ENCODE results near the gene RTL5.

The RTL5 gene

GRCh38 chrX:72143609-72143907 is 11.8 kb upstream of the RTL5 start:
- Histone ChIP-seq H4K20me1 (no peaks in the 10 kb centered on the region; the same call in 1 of the 2 replicates), H3K4me1 (peaks cover 8% of the 10 kb centered on the region), H3K9me3 (no peaks in the 10 kb centered on the region), H3K27ac (no peak overlapping the region), H3K36me3 (no peaks in the 10 kb centered on the region), H3K27me3 (peaks cover 68% of the 10 kb centered on the region), H3K4me3 (no peak overlapping the region), H3K9ac (no peak overlapping the region), H3K4me2 (no peak overlapping the region)
- TF ChIP-seq Cebpa-rat (IDR thresholded peaks at IDR 0.05): no peak

- H3K27me3 ChIP-seq: peaks cover 74% of the 10 kb centered on the region
- H3K4me2 ChIP-seq: peak overlapping the region; percentile 15; the same call in 1 of the 2 replicates
Measured at GRCh38 chrX:72142794-72143608, 11.3 kb upstream of the RTL5 start.

GRCh38 chrX:72142094-72142793 is 10.5 kb upstream of the RTL5 start:
- H3K4me1 ChIP-seq: peaks cover 8% of the 10 kb centered on the region
- H3K9ac ChIP-seq: no peak overlapping the region
- H3K27me3 ChIP-seq: peaks cover 80% of the 10 kb centered on the region
- peak overlapping the region; percentile 15; the same call in 1 of the 2 replicates for H3K4me2 ChIP-seq
- no peaks in the 10 kb centered on the region for H3K9me3 ChIP-seq
- H3K27ac ChIP-seq: no peak overlapping the region
- H4K20me1 ChIP-seq: no peaks in the 10 kb centered on the region; the same call in 1 of the 2 replicates
- H3K4me3 ChIP-seq: no peak overlapping the region
- no peak for TF ChIP-seq Cebpa-rat (IDR thresholded peaks at IDR 0.05)
- H3K36me3 ChIP-seq: no peaks in the 10 kb centered on the region

More at GRCh38 chrX:72142794-72143608, 11.3 kb upstream of the RTL5 start:
- H3K9ac ChIP-seq: no peak overlapping the region
- H3K4me1 ChIP-seq: peaks cover 8% of the 10 kb centered on the region
- no peaks in the 10 kb centered on the region; the same call in 1 of the 2 replicates for H4K20me1 ChIP-seq
- 0 out of 2 replicates have a peak, but pooled peaks have one; percentile 41 for TF ChIP-seq Cebpa-rat (IDR thresholded peaks at IDR 0.05)
- no peak overlapping the region for H3K4me3 ChIP-seq
- no peak overlapping the region for H3K27ac ChIP-seq
- H3K36me3 ChIP-seq: no peaks in the 10 kb centered on the region
- no peaks in the 10 kb centered on the region for H3K9me3 ChIP-seq

GRCh38 chrX:72141372-72142004 is 9.8 kb upstream of the RTL5 start:
- TF ChIP-seq Cebpa-rat (IDR thresholded peaks at IDR 0.05): no peak
- Histone ChIP-seq H3K27me3 (peaks cover 80% of the 10 kb centered on the region), H3K27ac (no peak overlapping the region), H3K9me3 (no peaks in the 10 kb centered on the region), H4K20me1 (no peaks in the 10 kb centered on the region; the same call in 1 of the 2 replicates), H3K4me2 (no peak overlapping the region), H3K4me1 (peaks cover 8% of the 10 kb centered on the region), H3K36me3 (no peaks in the 10 kb centered on the region), H3K9ac (no peak overlapping the region), H3K4me3 (no peak overlapping the region)

- no peak overlapping the region for H3K4me2 ChIP-seq
- H3K36me3 ChIP-seq: no peaks in the 10 kb centered on the region
- TF ChIP-seq Cebpa-rat (IDR thresholded peaks at IDR 0.05): no peak
- peaks cover 83% of the 10 kb centered on the region for H3K27me3 ChIP-seq
- H4K20me1 ChIP-seq: no peaks in the 10 kb centered on the region; the same call in 1 of the 2 replicates
- H3K9ac ChIP-seq: no peak overlapping the region
- H3K27ac ChIP-seq: no peak overlapping the region
- peaks cover 8% of the 10 kb centered on the region for H3K4me1 ChIP-seq
- no peak overlapping the region for H3K4me3 ChIP-seq
- no peaks in the 10 kb centered on the region for H3K9me3 ChIP-seq
Measured at GRCh38 chrX:72139538-72139937, 7.8 kb upstream of the RTL5 start.

GRCh38 chrX:72137846-72138495 is 6.3 kb upstream of the RTL5 start:
- H3K4me1 ChIP-seq: peaks cover 8% of the 10 kb centered on the region
- peaks cover 92% of the 10 kb centered on the region for H3K27me3 ChIP-seq
- H4K20me1 ChIP-seq: no peaks in the 10 kb centered on the region
- TF ChIP-seq Cebpa-rat (IDR thresholded peaks at IDR 0.05): no peak
- no peaks in the 10 kb centered on the region for H3K36me3 ChIP-seq
- H3K4me2 ChIP-seq: no peak overlapping the region
- H3K27ac ChIP-seq: no peak overlapping the region
- no peaks in the 10 kb centered on the region for H3K9me3 ChIP-seq
- no peak overlapping the region for H3K4me3 ChIP-seq
- H3K9ac ChIP-seq: no peak overlapping the region

GRCh38 chrX:72133851-72134546 is 2.3 kb upstream of the RTL5 start:
- no peak overlapping the region for H3K4me2 ChIP-seq
- no peaks in the 10 kb centered on the region for H3K9me3 ChIP-seq
- no peak for TF ChIP-seq Cebpa-rat (IDR thresholded peaks at IDR 0.05)
- H3K36me3 ChIP-seq: no peaks in the 10 kb centered on the region
- no peak overlapping the region for H3K4me3 ChIP-seq
- no peak overlapping the region for H3K9ac ChIP-seq
- no peaks in the 10 kb centered on the region for H4K20me1 ChIP-seq
- no peaks in the 10 kb centered on the region for H3K4me1 ChIP-seq
- H3K27ac ChIP-seq: no peak overlapping the region
- H3K27me3 ChIP-seq: peaks cover 91% of the 10 kb centered on the region

GRCh38 chrX:72132456-72132855 is 741 bp upstream of the RTL5 start:
- Histone ChIP-seq H3K4me3 (peak overlapping the region; percentile 63; the same call in 1 of the 2 replicates), H3K4me1 (no peaks in the 10 kb centered on the region), H4K20me1 (no peaks in the 10 kb centered on the region), H3K27ac (no peak overlapping the region), H3K9me3 (no peaks in the 10 kb centered on the region), H3K27me3 (peaks cover 90% of the 10 kb centered on the region), H3K4me2 (peak overlapping the region; percentile 73), H3K36me3 (no peaks in the 10 kb centered on the region), H3K9ac (no peak overlapping the region)
- TF ChIP-seq Cebpa-rat (IDR thresholded peaks at IDR 0.05): no peak

- Histone ChIP-seq H3K4me3 (peak overlapping the region; percentile 63), H3K27me3 (peaks cover 79% of the 10 kb centered on the region), H3K4me2 (peak overlapping the region; percentile 73), H3K4me1 (peaks cover 5% of the 10 kb centered on the region), H3K27ac (no peak overlapping the region), H3K9me3 (no peaks in the 10 kb centered on the region), H3K36me3 (no peaks in the 10 kb centered on the region), H4K20me1 (peaks cover under 1% of the 10 kb centered on the region; the same call in 1 of the 2 replicates), H3K9ac (no peak overlapping the region)
- no peak for TF ChIP-seq Cebpa-rat (IDR thresholded peaks at IDR 0.05)
Measured at GRCh38 chrX:72130762-72131250, 909 bp downstream of the RTL5 start.

Data from BLaER1 (cell line).